Astrocyte of the spinal cord (primary cell): ENCODE data around the gene IPMK.

ENCODE experiments used
- DNase-seq: peaks from one replicate; pipeline ENCODE4 v3.0.0; 2011; ENCODE audit warnings: low read depth, low spot score
- H3K4me3 ChIP-seq: 2 replicates; pipeline ENCODE4 v1.5.1; 2011; ENCODE audit warnings: low read depth, mild to moderate bottlenecking, low read length, moderate library complexity
- CTCF ChIP-seq: IDR thresholded peaks from 2 replicates; pipeline ENCODE4 v1.5.1; 2012; ENCODE audit warnings: low read depth, mild to moderate bottlenecking, low read length, inconsistent platforms
- in situ Hi-C: cut with HindIII; loops from 2 replicates; pipeline ENCODE4 v1.10.0; 2017; ENCODE audit warnings: low sequenced_read_pairs

The IPMK gene

GRCh38 chr10:58267713-58268453 is at the start of gene IPMK:
Gene IPMK (minus strand): TSS chr10:58267894. CDS start chr10:58267611, 283 bp downstream.
- H3K4me3 ChIP-seq: peak within 1 kb of the TSS; percentile 84
- in situ Hi-C loops: no loop called here
- no peak for TF ChIP-seq CTCF
- peak; percentile 91 for DNase-seq

GRCh38 chr10:58316874-58317273 is 49.2 kb upstream of the IPMK start:
- DNase-seq: no peak
- TF ChIP-seq CTCF: no peak
- no peak overlapping the region for H3K4me3 ChIP-seq
- in situ Hi-C loops: no loop called here

- no peak overlapping the region for H3K4me3 ChIP-seq
- in situ Hi-C loops: no loop called here
- DNase-seq: no peak
- TF ChIP-seq CTCF: no peak
Observed at GRCh38 chr10:58311026-58311425, 43.3 kb upstream of the IPMK start.

GRCh38 chr10:58307676-58308075 is 40.0 kb upstream of the IPMK start:
- in situ Hi-C loops: no loop called here
- no peak for TF ChIP-seq CTCF
- DNase-seq: no peak
- no peak overlapping the region for H3K4me3 ChIP-seq

GRCh38 chr10:58305821-58306220 is 38.1 kb upstream of the IPMK start:
- no peak for TF ChIP-seq CTCF
- DNase-seq: no peak
- H3K4me3 ChIP-seq: no peak overlapping the region
- in situ Hi-C loops: no loop called here

- TF ChIP-seq CTCF: no peak
- no peak for DNase-seq
- no peak overlapping the region for H3K4me3 ChIP-seq
- in situ Hi-C loops: no loop called here
Observed at GRCh38 chr10:58304099-58304633, 36.5 kb upstream of the IPMK start.
